NCI-H345 treated with DMSO at 0.1 percent for 48 hours (cell line): Measurements from ENCODE around the gene SIK1.
"Not testable (repeated sequence)": the region's sequence is repeated elsewhere in the genome, so short reads cannot be mapped to it uniquely, and the experiment has no call there.

Source experiments
- DNase-seq: peaks from one replicate; lab custom pipeline; 2025; ENCODE audit not compliant: unreplicated experiment; lab: John Stamatoyannopoulos, UW

SIK1 gene

GRCh38 chr21:43426404-43427241, at the start of gene SIK1:
TSS of gene SIK1 (minus strand) at chr21:43427131. CDS start at chr21:43426178, 953 bp downstream.
- DNase-seq: not testable (repeated sequence)

GRCh38 chr21:43471597-43472242, 44.8 kb upstream of the SIK1 start:
- DNase-seq: not testable (repeated sequence)

GRCh38 chr21:43469719-43470458, 43.0 kb upstream of the SIK1 start:
- not testable (repeated sequence) for DNase-seq

GRCh38 chr21:43467785-43468184, 40.9 kb upstream of the SIK1 start:
- no peak for DNase-seq

- not testable (repeated sequence) for DNase-seq
These were observed 38.2 kb upstream of the SIK1 start for GRCh38 chr21:43465159-43465558.

GRCh38 chr21:43463498-43464261, 36.7 kb upstream of the SIK1 start:
- not testable (repeated sequence) for DNase-seq

GRCh38 chr21:43462932-43463331, 36.0 kb upstream of the SIK1 start:
- DNase-seq: not testable (repeated sequence)

- not testable (repeated sequence) for DNase-seq
These were observed 33.5 kb upstream of the SIK1 start for GRCh38 chr21:43460475-43460874.

GRCh38 chr21:43458995-43459394, 32.1 kb upstream of the SIK1 start:
- not testable (repeated sequence) for DNase-seq

GRCh38 chr21:43456616-43457314, 29.8 kb upstream of the SIK1 start:
- DNase-seq: not testable (repeated sequence)

- DNase-seq: not testable (repeated sequence)
These were observed 28.8 kb upstream of the SIK1 start for GRCh38 chr21:43455717-43456116.

GRCh38 chr21:43454176-43454575, 27.2 kb upstream of the SIK1 start:
- DNase-seq: not testable (repeated sequence)

- DNase-seq: not testable (repeated sequence)
These were observed 24.9 kb upstream of the SIK1 start for GRCh38 chr21:43451850-43452249.

GRCh38 chr21:43450287-43450686, 23.4 kb upstream of the SIK1 start:
- not testable (repeated sequence) for DNase-seq

GRCh38 chr21:43447353-43447977, 20.5 kb upstream of the SIK1 start:
- DNase-seq: not testable (repeated sequence)

- not testable (repeated sequence) for DNase-seq
These were observed 19.5 kb upstream of the SIK1 start for GRCh38 chr21:43446277-43446932.

GRCh38 chr21:43444524-43444923, 17.6 kb upstream of the SIK1 start:
- DNase-seq: not testable (repeated sequence)

GRCh38 chr21:43442571-43442970, 15.6 kb upstream of the SIK1 start:
- DNase-seq: not testable (repeated sequence)
